ENCODE measurements around the gene CD34.

The CD34 gene

DNA sequence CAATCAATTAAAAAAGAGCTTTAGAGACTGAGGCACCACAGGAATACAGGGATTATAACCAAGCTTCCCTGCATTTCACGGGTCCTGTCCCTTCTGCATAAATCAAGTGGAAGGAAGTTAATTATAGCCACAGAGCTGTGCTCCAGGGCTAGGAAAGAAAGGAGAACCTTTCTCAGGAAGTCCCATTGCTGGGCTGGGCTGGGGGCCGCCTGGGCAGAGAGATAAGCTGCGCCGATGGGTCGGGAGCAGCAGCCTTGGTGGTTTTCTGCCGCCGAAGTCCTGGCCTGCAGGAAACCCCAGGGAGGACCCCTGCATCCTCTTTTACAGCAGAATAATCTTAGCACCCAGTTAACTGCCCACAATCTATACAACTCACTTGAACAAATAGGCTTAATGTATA, 12.6 kb upstream of the CD34 start:
- POLR2A ChIA-PET: no interaction called here
- H3K4me3 ChIP-seq (ENCODE audit: low read depth, low read length): no peak overlapping the region
- CTCF ChIA-PET: interaction anchor here (1.0 kb wide), 1 partner anchor 54 kb away, joined by 4 read pairs; no protein-coding TSS in a partner anchor
- no peak for DNase-seq (ENCODE audit: low read depth, low spot score)
- TF ChIP-seq, protein P1, sequence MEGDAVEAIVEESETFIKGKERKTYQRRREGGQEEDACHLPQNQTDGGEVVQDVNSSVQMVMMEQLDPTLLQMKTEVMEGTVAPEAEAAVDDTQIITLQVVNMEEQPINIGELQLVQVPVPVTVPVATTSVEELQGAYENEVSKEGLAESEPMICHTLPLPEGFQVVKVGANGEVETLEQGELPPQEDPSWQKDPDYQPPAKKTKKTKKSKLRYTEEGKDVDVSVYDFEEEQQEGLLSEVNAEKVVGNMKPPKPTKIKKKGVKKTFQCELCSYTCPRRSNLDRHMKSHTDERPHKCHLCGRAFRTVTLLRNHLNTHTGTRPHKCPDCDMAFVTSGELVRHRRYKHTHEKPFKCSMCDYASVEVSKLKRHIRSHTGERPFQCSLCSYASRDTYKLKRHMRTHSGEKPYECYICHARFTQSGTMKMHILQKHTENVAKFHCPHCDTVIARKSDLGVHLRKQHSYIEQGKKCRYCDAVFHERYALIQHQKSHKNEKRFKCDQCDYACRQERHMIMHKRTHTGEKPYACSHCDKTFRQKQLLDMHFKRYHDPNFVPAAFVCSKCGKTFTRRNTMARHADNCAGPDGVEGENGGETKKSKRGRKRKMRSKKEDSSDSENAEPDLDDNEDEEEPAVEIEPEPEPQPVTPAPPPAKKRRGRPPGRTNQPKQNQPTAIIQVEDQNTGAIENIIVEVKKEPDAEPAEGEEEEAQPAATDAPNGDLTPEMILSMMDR (IDR thresholded peaks at IDR 0.05; ENCODE audit: insufficient read depth, low read length, missing control alignments): no peak

DNA sequence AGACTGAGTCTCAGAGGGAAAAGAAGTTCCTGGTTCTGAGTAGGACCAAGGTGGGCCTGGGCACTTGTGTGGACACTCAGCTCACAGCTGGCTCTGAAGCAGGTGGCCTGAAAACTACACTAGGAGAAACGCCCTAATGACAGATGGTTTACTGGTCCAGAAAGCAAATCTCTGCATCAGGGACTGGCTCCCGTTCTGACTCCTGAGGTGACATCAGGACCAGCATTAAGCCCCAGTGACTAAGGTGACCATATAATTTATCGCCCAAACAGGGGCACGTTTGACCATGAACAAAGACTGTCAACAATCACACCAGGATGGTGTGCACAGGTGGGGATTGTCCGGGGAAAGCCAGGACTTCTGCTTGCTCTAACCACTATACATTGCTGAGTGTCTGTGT, 12.2 kb upstream of the CD34 start:
- CTCF ChIA-PET: no interaction called here
- DNase-seq (ENCODE audit: low read depth, low spot score): no peak

DNA sequence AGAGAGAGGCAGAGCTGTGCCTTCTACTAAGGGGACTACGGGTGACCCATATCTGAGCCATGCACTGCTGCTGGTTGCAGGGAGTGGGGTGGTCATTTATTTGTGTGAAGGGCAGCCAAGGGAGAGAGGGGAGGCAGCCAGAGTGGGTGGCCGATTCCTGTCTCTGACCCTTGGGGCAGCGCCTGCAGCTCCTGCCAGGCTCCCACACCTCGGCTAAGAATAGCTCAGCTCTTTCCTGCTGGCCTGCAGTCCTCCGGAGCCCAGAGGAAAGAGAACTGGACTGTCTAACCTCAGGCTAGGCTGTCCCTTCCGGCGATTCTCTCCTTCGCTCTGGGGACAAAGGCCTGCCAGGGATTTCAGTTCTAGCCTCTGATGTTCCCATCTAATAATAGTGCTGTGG, 11.6 kb upstream of the CD34 start:
- TF ChIP-seq, protein P1 (IDR thresholded peaks at IDR 0.05; ENCODE audit: insufficient read depth, low read length, missing control alignments): no peak
- CTCF ChIA-PET: no interaction called here
- POLR2A ChIA-PET: no interaction called here
- no peak for DNase-seq (ENCODE audit: low read depth, low spot score)
- no peak overlapping the region for H3K4me3 ChIP-seq (ENCODE audit: low read depth, low read length)

More for the DNA sequence above, 12.2 kb upstream of the CD34 start:
- TF ChIP-seq, protein P1 (IDR thresholded peaks at IDR 0.05; ENCODE audit: insufficient read depth, low read length, missing control alignments): no peak
- POLR2A ChIA-PET: no interaction called here
- no peak overlapping the region for H3K4me3 ChIP-seq (ENCODE audit: low read depth, low read length)

DNA sequence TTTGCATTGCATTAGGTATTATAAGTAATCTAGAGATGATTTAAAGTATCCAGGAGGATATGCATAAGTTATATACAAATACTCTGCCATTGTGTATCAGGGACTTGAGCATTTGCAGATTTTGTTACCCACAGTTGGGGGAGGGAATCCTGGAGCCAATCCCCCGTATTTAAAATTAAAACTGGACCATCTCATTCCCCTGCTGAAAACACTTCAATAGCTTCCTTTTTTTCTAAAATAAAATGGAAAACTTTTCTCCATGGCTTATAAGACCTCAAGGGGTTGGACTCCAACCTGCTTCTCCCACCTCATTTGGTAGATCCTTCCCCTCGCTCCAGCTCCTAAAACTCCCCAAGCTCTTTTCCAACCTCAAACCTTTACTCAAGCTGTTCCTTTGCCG, 10.4 kb upstream of the CD34 start:
- POLR2A ChIA-PET: no interaction called here

DNA sequence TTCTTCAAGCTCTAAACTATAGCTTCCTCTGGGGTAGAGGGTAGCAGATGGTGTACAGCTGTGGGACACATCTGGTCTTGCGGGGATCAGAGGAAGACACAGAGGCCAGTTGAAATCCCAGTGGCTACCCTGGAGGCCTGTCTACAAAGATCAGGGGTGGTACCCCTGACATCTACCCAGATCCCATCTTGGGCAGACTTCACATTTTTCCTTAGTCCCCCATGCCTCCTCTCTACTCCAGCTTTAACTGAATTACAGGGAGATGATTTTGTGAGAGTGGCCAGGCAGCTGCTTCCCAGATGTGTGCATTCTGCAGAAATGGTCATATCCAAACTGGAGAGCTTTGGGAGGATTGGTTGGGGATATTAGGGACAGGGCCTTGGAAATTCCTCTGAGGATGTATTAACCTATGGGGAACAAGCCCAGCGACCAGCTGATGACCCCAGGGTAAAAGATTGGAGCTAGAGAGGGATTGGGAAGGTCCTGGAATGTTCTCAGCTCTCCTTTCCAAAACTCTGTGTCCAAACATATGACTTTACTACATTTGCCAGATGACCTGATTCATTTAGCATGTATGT, 9.6 kb upstream of the CD34 start:
- TF ChIP-seq, protein P1 (IDR thresholded peaks at IDR 0.05; ENCODE audit: insufficient read depth, low read length, missing control alignments): no peak
- CTCF ChIA-PET: interaction anchor here (0.6 kb wide), 1 partner anchor 20 kb away, joined by 3 read pairs; no protein-coding TSS in a partner anchor
- DNase-seq (ENCODE audit: low read depth, low spot score): no peak
- POLR2A ChIA-PET: no interaction called here
- H3K4me3 ChIP-seq (ENCODE audit: low read depth, low read length): no peak overlapping the region

More for the DNA sequence above, 10.4 kb upstream of the CD34 start:
- DNase-seq (ENCODE audit: low read depth, low spot score): no peak
- H3K4me3 ChIP-seq (ENCODE audit: low read depth, low read length): no peak overlapping the region
- CTCF ChIA-PET: interaction anchor here (0.8 kb wide), 1 partner anchor 42 kb away, joined by 3 read pairs; no protein-coding TSS in a partner anchor
- TF ChIP-seq, protein P1 (IDR thresholded peaks at IDR 0.05; ENCODE audit: insufficient read depth, low read length, missing control alignments): no peak

DNA sequence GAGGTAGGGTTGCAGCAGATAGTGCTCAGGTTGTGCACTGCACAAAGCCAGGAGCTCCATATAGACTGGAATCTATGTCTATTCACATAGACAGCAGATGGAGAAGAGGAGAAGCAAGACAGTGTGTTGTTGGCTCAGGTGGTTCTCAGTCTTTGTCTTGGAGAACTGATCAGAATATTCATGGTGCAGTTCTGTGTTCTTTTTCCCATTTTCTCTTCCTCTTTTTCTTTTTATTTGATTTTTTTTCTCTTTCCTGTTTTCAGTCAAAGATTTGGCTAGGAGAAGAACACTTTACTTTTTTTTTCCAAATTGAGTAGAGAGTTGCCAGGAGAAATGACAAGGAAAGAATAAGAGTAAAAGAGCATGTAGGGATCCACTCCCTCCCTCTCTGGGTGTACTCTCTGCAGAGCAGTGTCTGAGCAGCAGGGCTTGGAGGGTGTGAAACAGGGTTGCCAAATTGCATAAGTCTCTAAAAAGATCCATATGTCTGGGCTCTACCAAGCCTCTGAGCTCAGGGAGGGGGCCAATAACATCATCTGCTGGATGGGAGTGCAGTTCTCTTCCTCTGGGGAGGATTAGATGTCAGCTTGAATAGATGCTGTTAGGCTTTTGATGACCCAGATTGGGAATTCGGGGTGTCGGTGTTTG, 8.7 kb upstream of the CD34 start:
- H3K4me3 ChIP-seq (ENCODE audit: low read depth, low read length): no peak overlapping the region
- DNase-seq (ENCODE audit: low read depth, low spot score): no peak
- TF ChIP-seq, protein P1 (IDR thresholded peaks at IDR 0.05; ENCODE audit: insufficient read depth, low read length, missing control alignments): no peak
- POLR2A ChIA-PET: no interaction called here
- CTCF ChIA-PET: no interaction called here

Data from AG04449 (cell line).